Peyer's patch (tissue), 4 donors: ENCODE data around the gene CDHR1.

ENCODE experiments used
- POLR2A ChIP-seq, 2 donors: fragments of 450-650 bp; IDR thresholded peaks; one replicate each; pipeline ENCODE4 v1.5.1; 2017; ENCODE audit warnings: antibody characterized with exemption in 2 of 2, mild to moderate bottlenecking in 2 of 2, moderate library complexity in 2 of 2
- TF ChIP-seq, protein P1 (sequence below), 6 experiments: fragments of 450-650 bp in 4 of 6; fragments of 200-600 bp in 2 of 6; sonication (generic) in 1 of 6; IDR thresholded peaks; one replicate each; pipeline ENCODE4 v1.5.1; 2017 to 2019; ENCODE audit warnings: antibody characterized with exemption in 6 of 6, mild to moderate bottlenecking in 3 of 6, moderate library complexity in 1 of 6

DNA sequence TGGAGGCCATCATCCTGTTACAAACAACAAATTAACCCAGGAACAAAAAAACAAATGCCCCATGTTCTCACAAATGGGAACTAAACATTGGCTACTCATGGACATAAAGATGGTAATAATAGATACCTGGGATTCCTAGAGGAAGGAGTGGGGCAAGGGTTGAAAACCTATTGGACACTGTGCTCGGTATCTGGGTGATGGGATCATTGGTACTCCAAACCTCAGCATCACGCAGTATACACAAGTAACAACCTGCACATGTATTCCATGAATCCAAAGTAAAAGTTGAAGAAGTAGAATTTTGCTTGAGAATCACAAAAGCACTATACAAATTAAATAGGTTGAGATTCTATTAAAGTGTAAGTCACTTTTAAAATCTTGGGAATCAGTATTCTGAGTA, 38.3 kb upstream of the CDHR1 start:
- TF ChIP-seq, protein P1, sequence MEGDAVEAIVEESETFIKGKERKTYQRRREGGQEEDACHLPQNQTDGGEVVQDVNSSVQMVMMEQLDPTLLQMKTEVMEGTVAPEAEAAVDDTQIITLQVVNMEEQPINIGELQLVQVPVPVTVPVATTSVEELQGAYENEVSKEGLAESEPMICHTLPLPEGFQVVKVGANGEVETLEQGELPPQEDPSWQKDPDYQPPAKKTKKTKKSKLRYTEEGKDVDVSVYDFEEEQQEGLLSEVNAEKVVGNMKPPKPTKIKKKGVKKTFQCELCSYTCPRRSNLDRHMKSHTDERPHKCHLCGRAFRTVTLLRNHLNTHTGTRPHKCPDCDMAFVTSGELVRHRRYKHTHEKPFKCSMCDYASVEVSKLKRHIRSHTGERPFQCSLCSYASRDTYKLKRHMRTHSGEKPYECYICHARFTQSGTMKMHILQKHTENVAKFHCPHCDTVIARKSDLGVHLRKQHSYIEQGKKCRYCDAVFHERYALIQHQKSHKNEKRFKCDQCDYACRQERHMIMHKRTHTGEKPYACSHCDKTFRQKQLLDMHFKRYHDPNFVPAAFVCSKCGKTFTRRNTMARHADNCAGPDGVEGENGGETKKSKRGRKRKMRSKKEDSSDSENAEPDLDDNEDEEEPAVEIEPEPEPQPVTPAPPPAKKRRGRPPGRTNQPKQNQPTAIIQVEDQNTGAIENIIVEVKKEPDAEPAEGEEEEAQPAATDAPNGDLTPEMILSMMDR (IDR thresholded peaks at IDR 0.05) = no peak
- TF ChIP-seq POLR2A (IDR thresholded peaks at IDR 0.05) = no peak
